ACC112 (cell line): ENCODE measurements around the gene KCNQ5.

ENCODE experiments used
- H2AFZ ChIP-seq: fragments of 200-600 bp; sonication (generic); one replicate; pipeline ENCODE4 v1.6.0; 2017; ENCODE audit warnings: antibody characterized with exemption, low read length; ENCODE audit not compliant: unreplicated experiment
- H3K27ac ChIP-seq: fragments of 200-600 bp; sonication (generic); 2 replicates; pipeline ENCODE4 v1.5.1; 2014; ENCODE audit warnings: low read depth, mild to moderate bottlenecking, antibody characterized with exemption, low read length, moderate library complexity
- H3K27me3 ChIP-seq: fragments of 200-600 bp; sonication (generic); 2 replicates; pipeline ENCODE4 v1.6.1; 2014; ENCODE audit warnings: mild to moderate bottlenecking, antibody characterized with exemption, low read length, moderate library complexity, mixed read lengths; ENCODE audit not compliant: insufficient read depth
- H3K36me3 ChIP-seq: fragments of 200-600 bp; sonication (generic); 2 replicates; pipeline ENCODE4 v1.6.1; 2016; ENCODE audit warnings: mild to moderate bottlenecking, antibody characterized with exemption, low read length, moderate library complexity, mixed read lengths; ENCODE audit not compliant: insufficient read depth
- H3K4me1 ChIP-seq: fragments of 200-600 bp; sonication (generic); one replicate; pipeline ENCODE4 v1.6.1; 2016; ENCODE audit warnings: low read length, mixed read lengths; ENCODE audit not compliant: insufficient read depth, unreplicated experiment, control insufficient read depth
- H3K4me3 ChIP-seq: fragments of 200-600 bp; sonication (generic); 2 replicates; pipeline ENCODE4 v1.5.1; 2014; ENCODE audit warnings: mild to moderate bottlenecking, low read depth, low read length
- H3K79me2 ChIP-seq: fragments of 200-600 bp; sonication (generic); one replicate; pipeline ENCODE4 v1.6.0; 2016; ENCODE audit warnings: low read length; ENCODE audit not compliant: control insufficient read depth, unreplicated experiment, insufficient read depth

The KCNQ5 gene

GRCh38 chr6:72651967-72652956 is 30.4 kb downstream of the KCNQ5 start:
- Histone ChIP-seq H3K27ac (no peak overlapping the region), H3K27me3 (no peaks in the 10 kb centered on the region), H3K79me2 (peaks cover 12% of the 10 kb centered on the region), H3K4me3 (no peak overlapping the region), H3K4me1 (peaks cover 38% of the 10 kb centered on the region), H2AFZ (no peak overlapping the region), H3K36me3 (no peaks in the 10 kb centered on the region)

- H3K4me1 ChIP-seq, result peaks cover 45% of the 10 kb centered on the region
- no peaks in the 10 kb centered on the region for H3K27me3 ChIP-seq
- no peak overlapping the region for H3K27ac ChIP-seq
- no peak overlapping the region for H2AFZ ChIP-seq
- peaks cover 5% of the 10 kb centered on the region for H3K79me2 ChIP-seq
- H3K4me3 ChIP-seq, result no peak overlapping the region
- no peaks in the 10 kb centered on the region for H3K36me3 ChIP-seq
Measured at GRCh38 chr6:72653026-72653425, 31.2 kb downstream of the KCNQ5 start.

GRCh38 chr6:72654071-72654621 is 32.3 kb downstream of the KCNQ5 start:
- Histone ChIP-seq H3K4me3 (no peak overlapping the region), H3K27ac (no peak overlapping the region), H3K79me2 (peaks cover 3% of the 10 kb centered on the region)

GRCh38 chr6:72657407-72658197 is 35.7 kb downstream of the KCNQ5 start:
- H3K27ac ChIP-seq, result no peak overlapping the region
- H3K4me1 ChIP-seq, result peaks cover 15% of the 10 kb centered on the region
- no peaks in the 10 kb centered on the region for H3K36me3 ChIP-seq
- H3K27me3 ChIP-seq, result no peaks in the 10 kb centered on the region
- H3K79me2 ChIP-seq, result peaks cover 3% of the 10 kb centered on the region
- H2AFZ ChIP-seq, result no peak overlapping the region
- no peak overlapping the region for H3K4me3 ChIP-seq

More at GRCh38 chr6:72654071-72654621, 32.3 kb downstream of the KCNQ5 start:
- no peak overlapping the region for H2AFZ ChIP-seq
- H3K27me3 ChIP-seq, result no peaks in the 10 kb centered on the region
- no peaks in the 10 kb centered on the region for H3K36me3 ChIP-seq
- H3K4me1 ChIP-seq, result peaks cover 39% of the 10 kb centered on the region

- H3K27me3 ChIP-seq, result no peaks in the 10 kb centered on the region
- H2AFZ ChIP-seq, result no peak overlapping the region
- no peaks in the 10 kb centered on the region for H3K36me3 ChIP-seq
- peaks cover 14% of the 10 kb centered on the region for H3K4me1 ChIP-seq
- H3K79me2 ChIP-seq, result peaks cover 3% of the 10 kb centered on the region
- no peak overlapping the region for H3K27ac ChIP-seq
- H3K4me3 ChIP-seq, result no peak overlapping the region
Measured at GRCh38 chr6:72659754-72660153, 37.9 kb downstream of the KCNQ5 start.

GRCh38 chr6:72661411-72661810 is 39.5 kb downstream of the KCNQ5 start:
- no peaks in the 10 kb centered on the region for H3K36me3 ChIP-seq
- peaks cover 14% of the 10 kb centered on the region for H3K4me1 ChIP-seq
- no peak overlapping the region for H3K27ac ChIP-seq
- H3K27me3 ChIP-seq, result no peaks in the 10 kb centered on the region
- H2AFZ ChIP-seq, result no peak overlapping the region
- H3K4me3 ChIP-seq, result no peak overlapping the region
- no peaks in the 10 kb centered on the region for H3K79me2 ChIP-seq

- Histone ChIP-seq H3K36me3 (no peaks in the 10 kb centered on the region), H3K79me2 (no peaks in the 10 kb centered on the region), H3K27ac (no peak overlapping the region), H2AFZ (no peak overlapping the region), H3K27me3 (no peaks in the 10 kb centered on the region), H3K4me3 (no peak overlapping the region), H3K4me1 (peaks cover 7% of the 10 kb centered on the region)
Measured at GRCh38 chr6:72665599-72665998, 43.7 kb downstream of the KCNQ5 start.

GRCh38 chr6:72669324-72669723 is 47.5 kb downstream of the KCNQ5 start:
- no peaks in the 10 kb centered on the region for H3K79me2 ChIP-seq
- H2AFZ ChIP-seq, result no peak overlapping the region
- H3K27me3 ChIP-seq, result no peaks in the 10 kb centered on the region
- H3K27ac ChIP-seq, result no peak overlapping the region
- no peaks in the 10 kb centered on the region for H3K36me3 ChIP-seq
- H3K4me1 ChIP-seq, result no peaks in the 10 kb centered on the region
- H3K4me3 ChIP-seq, result no peak overlapping the region

- Histone ChIP-seq H3K4me1 (no peaks in the 10 kb centered on the region), H2AFZ (no peak overlapping the region), H3K27ac (no peak overlapping the region), H3K79me2 (no peaks in the 10 kb centered on the region), H3K4me3 (no peak overlapping the region), H3K27me3 (no peaks in the 10 kb centered on the region), H3K36me3 (no peaks in the 10 kb centered on the region)
Measured at GRCh38 chr6:72672906-72673305, 51.0 kb downstream of the KCNQ5 start.

GRCh38 chr6:72674842-72675241 is 53.0 kb downstream of the KCNQ5 start:
- no peaks in the 10 kb centered on the region for H3K79me2 ChIP-seq
- no peak overlapping the region for H3K4me3 ChIP-seq
- H3K27me3 ChIP-seq, result no peaks in the 10 kb centered on the region
- no peak overlapping the region for H2AFZ ChIP-seq
- H3K4me1 ChIP-seq, result no peaks in the 10 kb centered on the region
- H3K36me3 ChIP-seq, result no peaks in the 10 kb centered on the region
- H3K27ac ChIP-seq, result no peak overlapping the region
